Liver (tissue), 3 donors: ENCODE data around the gene ERBB2.

Experiments used
- CTCF ChIP-seq: fragments of 150-350 bp; IDR thresholded peaks from 2 replicates; pipeline ENCODE4 v1.5.1; 2017; ENCODE audit warnings: improper control_type of control experiment, low read depth, low read length; ENCODE audit not compliant: missing input control
- EGR1 ChIP-seq, 2 donors: IDR thresholded peaks; 2 replicates each; pipeline ENCODE4 v1.6.1; 2016 to 2018; ENCODE audit warnings: antibody characterized with exemption in 2 of 2, low read depth in 2 of 2
- FOXA1 ChIP-seq: IDR thresholded peaks from 2 replicates; pipeline ENCODE4 v1.6.1; 2016; ENCODE audit warnings: antibody characterized with exemption
- MAX ChIP-seq: IDR thresholded peaks from 2 replicates; pipeline ENCODE4 v1.6.1; 2016; ENCODE audit warnings: antibody characterized with exemption
- REST ChIP-seq: IDR thresholded peaks from 2 replicates; pipeline ENCODE4 v1.6.1; 2016; ENCODE audit warnings: antibody characterized with exemption, mild to moderate bottlenecking
- donor health status: healthy.
- donor health status: healthy.

GRCh38 chr17:39740357-39741111, 40.7 kb downstream of the ERBB2 start:
- TF ChIP-seq CTCF (no peak), REST (no peak), EGR1 (IDR thresholded peaks at IDR 0.05; ENCODE audit: low read depth in 2 of 2) (no peak), MAX (no peak), FOXA1 (no peak)
